ENCODE results near the gene TSPAN1. TPM values are rescaled to one million over a fixed set of nuclear protein-coding genes. Genes with fewer than 3 reads are reported as not detected.

Gene TSPAN1
- total RNA-seq, 1 experiment from 2014 or later: 134 TPM

GRCh38 chr1:46132529-46133180, 42.2 kb upstream of the TSPAN1 start, which contains the start of gene PIK3R3:
Gene PIK3R3, minus strand, starts transcription at chr1:46132629. Its CDS starts 677 bp downstream, at chr1:46131952.
- ChIA-PET POLR2A (ENCODE audit: unreplicated experiment) (interaction anchor here (0.6 to 0.7 kb wide), 6 partner anchors 38 to 241 kb away, joined by 3 to 5 read pairs (median 4); no protein-coding TSS in a partner anchor), CTCF (no interaction called here)
- Histone ChIP-seq H3F3A (ENCODE audit: insufficient read depth, low read depth) (peaks cover 51% of the 10 kb centered on the region), H3K27ac (peak within 1 kb of the TSS; percentile 98), H3K4me3 (peak within 1 kb of the TSS; percentile 95), H3K4me2 (peak within 1 kb of the TSS; percentile 94), H3K9me2 (ENCODE audit: insufficient read depth) (no peaks in the 10 kb centered on the region), H3K79me2 (ENCODE audit: low read depth) (peaks cover 56% of the 10 kb centered on the region), H3K36me3 (ENCODE audit: low read depth) (peaks cover 5% of the 10 kb centered on the region; the same call in 1 of the 2 replicates), H4K20me1 (ENCODE audit: insufficient read depth) (peaks cover 15% of the 10 kb centered on the region), H3K27me3 (ENCODE audit: insufficient read depth, low read depth) (no peaks in the 10 kb centered on the region), H2AFZ (peak within 1 kb of the TSS; percentile 78), H3K9me3 (ENCODE audit: insufficient read depth, low read depth) (no peaks in the 10 kb centered on the region), H3K4me1 (replicated peaks; ENCODE audit: insufficient read depth) (peaks cover 60% of the 10 kb centered on the region)
- no TSS peak for BruUV-seq (replicated peaks)
- intact Hi-C loops (cut with micrococcal nuclease; ENCODE audit: unreplicated experiment): loop anchor here (1.0 to 5.0 kb wide), 4 partner anchors 39 to 445 kb away; no protein-coding TSS in a partner anchor
- TF ChIP-seq EZH2 (IDR thresholded peaks at IDR 0.05; ENCODE audit: low read depth): no peak
- TF ChIP-seq, protein P1, sequence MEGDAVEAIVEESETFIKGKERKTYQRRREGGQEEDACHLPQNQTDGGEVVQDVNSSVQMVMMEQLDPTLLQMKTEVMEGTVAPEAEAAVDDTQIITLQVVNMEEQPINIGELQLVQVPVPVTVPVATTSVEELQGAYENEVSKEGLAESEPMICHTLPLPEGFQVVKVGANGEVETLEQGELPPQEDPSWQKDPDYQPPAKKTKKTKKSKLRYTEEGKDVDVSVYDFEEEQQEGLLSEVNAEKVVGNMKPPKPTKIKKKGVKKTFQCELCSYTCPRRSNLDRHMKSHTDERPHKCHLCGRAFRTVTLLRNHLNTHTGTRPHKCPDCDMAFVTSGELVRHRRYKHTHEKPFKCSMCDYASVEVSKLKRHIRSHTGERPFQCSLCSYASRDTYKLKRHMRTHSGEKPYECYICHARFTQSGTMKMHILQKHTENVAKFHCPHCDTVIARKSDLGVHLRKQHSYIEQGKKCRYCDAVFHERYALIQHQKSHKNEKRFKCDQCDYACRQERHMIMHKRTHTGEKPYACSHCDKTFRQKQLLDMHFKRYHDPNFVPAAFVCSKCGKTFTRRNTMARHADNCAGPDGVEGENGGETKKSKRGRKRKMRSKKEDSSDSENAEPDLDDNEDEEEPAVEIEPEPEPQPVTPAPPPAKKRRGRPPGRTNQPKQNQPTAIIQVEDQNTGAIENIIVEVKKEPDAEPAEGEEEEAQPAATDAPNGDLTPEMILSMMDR (conservative IDR thresholded peaks at IDR 0.05): no peak
- DNase-seq: peak; percentile 95 to 99

DNA sequence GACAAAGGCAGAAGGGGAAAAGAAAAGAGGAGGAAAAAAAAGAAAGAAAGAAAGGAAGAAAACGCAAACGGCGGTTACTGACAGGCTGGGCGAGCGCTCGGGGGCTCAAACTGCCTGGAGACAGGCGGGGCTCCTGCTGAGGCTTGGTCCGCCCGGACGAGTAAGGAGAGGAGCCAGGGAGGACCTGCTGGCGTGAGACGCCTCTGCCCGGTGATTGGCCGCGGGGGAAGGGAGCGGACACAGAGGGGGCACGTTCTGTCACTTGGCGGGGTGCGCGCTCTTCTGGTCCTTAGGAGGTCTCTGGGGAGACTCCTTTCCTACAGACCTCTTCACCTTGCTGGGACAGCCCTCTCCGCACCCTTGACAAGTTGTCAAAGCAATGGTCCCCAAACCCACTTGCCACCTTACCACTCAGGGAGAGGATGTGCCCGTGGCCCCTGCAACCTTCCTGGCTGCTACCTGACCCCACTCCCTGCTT, 41.7 kb upstream of the TSPAN1 start:
- CTCF ChIA-PET: no interaction called here
- POLR2A ChIA-PET (ENCODE audit: unreplicated experiment): no interaction called here

GRCh38 chr1:46133781-46134350, 41.0 kb upstream of the TSPAN1 start:
- H3K4me1 ChIP-seq (replicated peaks; ENCODE audit: insufficient read depth): peaks cover 59% of the 10 kb centered on the region

More for the DNA sequence above, 41.7 kb upstream of the TSPAN1 start:
- Histone ChIP-seq H3K4me3 (peak overlapping the region; percentile 95), H3K4me2 (peak overlapping the region; percentile 94), H3K9me2 (ENCODE audit: insufficient read depth) (no peaks in the 10 kb centered on the region), H3K27ac (peak overlapping the region; percentile 98), H3K27me3 (ENCODE audit: insufficient read depth, low read depth) (no peaks in the 10 kb centered on the region), H3K4me1 (replicated peaks; ENCODE audit: insufficient read depth) (peaks cover 60% of the 10 kb centered on the region), H3K79me2 (ENCODE audit: low read depth) (peaks cover 50% of the 10 kb centered on the region), H4K20me1 (ENCODE audit: insufficient read depth) (peaks cover 15% of the 10 kb centered on the region), H3F3A (ENCODE audit: insufficient read depth, low read depth) (peaks cover 51% of the 10 kb centered on the region), H2AFZ (peak overlapping the region; percentile 78), H3K9me3 (ENCODE audit: insufficient read depth, low read depth) (no peaks in the 10 kb centered on the region), H3K36me3 (ENCODE audit: low read depth) (no peaks in the 10 kb centered on the region)
- DNase-seq: no peak
- intact Hi-C loops (cut with micrococcal nuclease; ENCODE audit: unreplicated experiment): loop anchor here (1.0 to 5.0 kb wide), 3 partner anchors 38 to 446 kb away; no protein-coding TSS in a partner anchor
- no peak for TF ChIP-seq EZH2 (IDR thresholded peaks at IDR 0.05; ENCODE audit: low read depth)
- TF ChIP-seq, protein P1 (conservative IDR thresholded peaks at IDR 0.05): no peak
- BruUV-seq (replicated peaks): TSS peak; percentile 82

More at GRCh38 chr1:46133781-46134350, 41.0 kb upstream of the TSPAN1 start:
- H3K36me3 ChIP-seq (ENCODE audit: low read depth): no peaks in the 10 kb centered on the region
- peak overlapping the region; percentile 94 for H3K4me2 ChIP-seq
- ChIA-PET CTCF (no interaction called here), POLR2A (ENCODE audit: unreplicated experiment) (interaction anchor here (0.7 kb wide), 1 partner anchor 642 kb away, joined by 8 read pairs; no protein-coding TSS in a partner anchor)
- H4K20me1 ChIP-seq (ENCODE audit: insufficient read depth): peaks cover 15% of the 10 kb centered on the region
- no peak for DNase-seq
- peak overlapping the region; percentile 98 for H3K27ac ChIP-seq
- no peak for TF ChIP-seq EZH2 (IDR thresholded peaks at IDR 0.05; ENCODE audit: low read depth)
- TF ChIP-seq, protein P1 (conservative IDR thresholded peaks at IDR 0.05): no peak
- intact Hi-C loops (cut with micrococcal nuclease; ENCODE audit: unreplicated experiment): loop anchor here (1.0 to 5.0 kb wide), 3 partner anchors 37 to 447 kb away; no protein-coding TSS in a partner anchor
- BruUV-seq (replicated peaks): no TSS peak
- no peaks in the 10 kb centered on the region for H3K9me2 ChIP-seq (ENCODE audit: insufficient read depth)
- H3F3A ChIP-seq (ENCODE audit: insufficient read depth, low read depth): peaks cover 46% of the 10 kb centered on the region
- H2AFZ ChIP-seq: no peak overlapping the region
- peaks cover 44% of the 10 kb centered on the region for H3K79me2 ChIP-seq (ENCODE audit: low read depth)
- H3K27me3 ChIP-seq (ENCODE audit: insufficient read depth, low read depth): no peaks in the 10 kb centered on the region
- H3K4me3 ChIP-seq: peak overlapping the region; percentile 95
- no peaks in the 10 kb centered on the region for H3K9me3 ChIP-seq (ENCODE audit: insufficient read depth, low read depth)
